ENCODE results near the gene FAM107B.

The FAM107B gene

DNA sequence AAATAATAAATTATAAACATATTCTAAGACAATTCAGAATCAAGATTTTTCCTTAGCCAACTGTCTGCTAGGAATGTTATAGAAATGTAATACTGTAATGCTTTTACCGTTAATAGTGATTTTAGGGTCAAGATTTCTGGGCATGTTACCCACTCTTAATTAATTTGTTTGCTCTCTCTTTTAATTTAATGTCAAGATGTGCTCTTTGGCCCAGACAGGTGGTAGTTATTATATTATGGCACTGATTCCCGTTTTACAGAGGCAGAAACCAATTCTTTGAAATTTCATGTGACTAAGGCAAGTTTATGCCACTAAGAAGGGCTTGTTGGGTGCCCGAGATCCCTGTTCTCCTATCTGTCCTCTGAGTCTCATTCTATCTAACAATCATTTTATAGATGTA lies 959 bp upstream of the FAM107B start:
- no peak for DNase-seq

DNA sequence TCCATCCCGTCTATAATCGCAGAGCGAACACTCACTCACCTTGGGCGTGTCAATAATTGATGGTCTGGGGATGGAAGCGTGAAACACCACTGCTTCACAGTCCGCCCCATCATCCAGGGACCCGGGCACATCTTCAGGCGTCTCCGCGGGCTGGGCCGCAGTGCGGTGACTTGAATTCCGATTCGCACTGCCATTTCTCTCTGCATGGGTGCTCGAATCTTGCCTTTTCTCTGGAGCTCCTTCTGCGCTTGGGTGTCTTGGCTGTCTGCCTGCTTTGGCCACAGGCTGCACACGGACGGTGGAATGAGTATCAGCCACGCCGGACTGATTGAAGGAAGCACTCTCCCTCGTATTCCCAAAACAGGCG lies 500 bp downstream of the FAM107B start:
- no peak for DNase-seq

DNA sequence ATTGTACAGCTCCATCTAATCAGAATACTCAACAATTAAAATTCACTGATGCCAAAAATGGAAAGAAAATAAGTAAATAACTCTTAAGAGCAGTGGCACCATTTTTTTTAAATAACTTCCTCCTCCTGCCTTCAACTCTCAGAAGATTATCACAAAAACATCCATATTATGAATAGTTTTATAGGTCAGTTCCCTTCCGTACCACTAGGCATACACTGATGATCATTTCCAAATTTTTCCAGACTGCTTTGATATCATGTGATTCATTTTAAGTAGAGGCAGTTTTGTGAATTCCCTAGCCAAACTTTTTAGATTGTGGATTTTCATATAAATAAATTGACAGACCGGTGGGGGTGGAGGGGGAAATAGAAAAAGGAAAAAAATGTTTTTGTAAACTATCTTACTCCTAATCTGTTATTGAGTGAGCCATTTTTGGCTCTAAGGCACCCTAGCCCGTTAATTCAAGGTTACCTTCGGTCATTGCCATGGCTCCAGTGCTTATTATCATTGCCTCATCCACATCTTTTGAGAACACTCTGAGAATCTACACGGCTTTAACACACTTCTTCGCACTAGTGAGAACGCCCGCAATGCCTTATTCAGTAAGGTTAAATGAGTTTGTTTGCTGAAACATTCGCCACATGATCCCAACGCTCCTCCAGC lies 1.0 kb downstream of the FAM107B start:
- no peak for DNase-seq

DNA sequence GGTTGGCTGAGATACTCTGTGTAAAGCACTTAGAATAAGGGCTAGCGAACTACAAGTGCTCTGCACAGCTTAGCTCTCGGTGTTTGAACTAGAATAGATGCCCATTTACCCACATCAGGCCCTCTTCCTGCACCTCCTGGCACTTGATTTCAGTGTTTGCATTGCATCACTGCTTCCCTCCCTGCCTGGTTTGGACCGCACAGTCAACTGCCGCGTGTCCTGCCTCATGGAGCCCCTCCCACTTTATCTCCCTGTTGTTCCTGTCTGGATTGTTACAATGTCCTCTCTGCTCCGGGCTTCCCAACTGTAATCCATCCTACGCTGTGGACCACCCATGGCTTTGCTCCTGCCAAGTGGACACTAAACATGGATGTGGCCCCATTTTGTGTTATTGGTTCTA lies 2.3 kb downstream of the FAM107B start:
- no peak for DNase-seq

DNA sequence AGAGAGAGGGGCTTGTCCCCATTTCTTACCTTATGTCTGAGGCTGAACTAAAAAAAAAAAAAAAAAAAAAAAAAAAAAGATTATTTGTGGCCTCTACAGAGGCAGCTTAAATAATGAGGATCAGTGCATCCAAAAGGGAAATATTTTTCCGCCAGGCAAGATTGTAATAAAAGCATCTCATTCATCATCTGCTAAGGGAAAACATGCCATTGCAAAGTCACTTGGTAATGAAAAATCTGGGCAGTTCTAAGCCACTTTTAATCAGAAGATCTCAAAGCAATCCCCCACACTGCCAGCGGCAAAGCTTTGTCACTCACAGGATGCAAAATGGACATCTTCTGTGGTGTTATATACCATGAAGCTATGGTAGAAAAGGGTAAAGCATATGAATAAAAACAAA lies 3.8 kb downstream of the FAM107B start:
- DNase-seq = no peak

DNA sequence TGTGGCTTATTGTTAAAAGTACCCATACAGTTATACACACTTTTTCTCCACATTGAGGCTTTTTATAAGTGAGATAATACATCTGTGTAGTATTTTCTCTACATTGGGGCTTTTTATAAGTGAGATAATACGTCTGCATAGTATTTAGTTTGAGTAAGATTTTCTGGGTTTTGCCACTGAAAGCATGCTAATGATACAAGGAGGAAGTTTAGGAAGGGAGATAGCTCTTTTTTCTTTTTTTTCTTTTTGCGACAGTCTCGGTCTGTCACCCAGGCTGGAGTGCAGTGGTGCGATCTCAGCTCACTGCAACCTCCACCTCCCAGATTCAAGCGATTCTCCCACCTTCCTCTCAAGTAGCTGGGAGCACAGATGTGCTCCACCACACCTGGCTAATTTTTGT lies 13.3 kb downstream of the FAM107B start:
- DNase-seq = no peak

DNA sequence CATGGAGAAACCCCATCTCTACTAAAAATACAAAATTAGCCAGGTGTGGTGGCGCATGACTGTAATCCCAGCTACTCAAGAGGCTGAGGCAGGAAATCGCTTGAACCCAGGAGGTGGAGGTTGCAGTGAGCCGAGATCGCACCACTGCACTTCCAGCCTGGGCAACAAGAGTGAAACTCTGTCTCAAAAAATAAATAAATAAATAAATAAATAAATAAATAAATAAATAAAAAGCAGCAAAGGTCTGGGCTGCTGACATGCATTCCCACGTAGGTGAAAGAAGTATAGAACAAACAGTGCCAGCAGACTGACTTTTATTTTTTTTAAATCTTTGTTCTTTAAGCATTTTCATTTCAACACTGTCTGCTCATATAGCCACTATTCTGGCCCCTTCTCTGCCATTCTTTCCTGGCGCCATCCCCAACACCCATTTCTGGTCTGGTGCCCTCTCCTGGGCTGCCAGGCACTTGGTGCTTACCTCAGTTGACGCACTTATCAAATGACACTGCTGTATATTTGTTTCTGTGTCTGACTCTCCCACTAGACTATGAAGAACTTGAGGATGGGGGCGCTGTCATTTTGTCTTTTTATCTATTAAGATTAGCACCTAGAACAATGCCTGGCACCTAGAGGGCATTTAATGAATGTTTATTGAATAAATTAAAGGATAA lies 15.6 kb downstream of the FAM107B start:
- DNase-seq = no peak

DNA sequence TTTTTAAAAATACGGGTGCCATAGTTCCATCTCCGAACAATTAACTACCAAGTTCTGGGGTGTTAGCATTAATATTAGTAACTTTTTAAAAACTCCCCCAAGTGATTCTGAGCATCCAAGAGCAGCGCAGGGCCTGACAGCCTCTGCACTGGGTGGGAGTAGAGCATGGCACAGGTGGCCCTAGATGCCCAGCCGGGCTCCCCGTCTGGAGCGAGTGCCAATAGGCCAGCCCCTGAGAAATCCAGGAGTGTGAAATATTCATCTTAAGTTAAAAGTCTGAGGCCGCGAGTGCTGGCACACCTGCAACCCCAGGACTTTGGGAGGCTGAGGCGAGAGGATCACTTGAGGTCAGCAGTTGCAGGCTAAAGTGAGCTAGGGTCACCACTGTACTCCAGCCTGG lies 16.2 kb downstream of the FAM107B start:
- no peak for DNase-seq

DNA sequence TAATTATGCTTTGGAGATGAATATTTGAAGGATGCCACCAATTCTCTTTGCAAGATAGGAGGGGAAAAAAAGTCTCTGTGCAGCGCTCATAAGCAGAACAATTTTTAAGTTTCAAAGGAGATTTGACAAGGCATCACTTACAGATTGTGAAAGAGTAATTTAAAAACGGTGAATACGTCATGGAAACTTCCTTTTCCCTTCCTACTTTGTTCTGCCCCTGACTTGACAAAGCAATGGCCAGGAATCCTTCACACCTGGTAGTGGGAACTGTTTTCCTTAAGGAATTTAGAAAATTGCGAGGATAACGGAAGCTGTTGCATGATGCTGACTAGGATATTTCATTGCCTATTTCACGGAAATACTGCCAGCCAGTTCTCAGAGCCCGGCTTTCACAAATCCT lies 16.7 kb downstream of the FAM107B start:
- no peak for DNase-seq

DNA sequence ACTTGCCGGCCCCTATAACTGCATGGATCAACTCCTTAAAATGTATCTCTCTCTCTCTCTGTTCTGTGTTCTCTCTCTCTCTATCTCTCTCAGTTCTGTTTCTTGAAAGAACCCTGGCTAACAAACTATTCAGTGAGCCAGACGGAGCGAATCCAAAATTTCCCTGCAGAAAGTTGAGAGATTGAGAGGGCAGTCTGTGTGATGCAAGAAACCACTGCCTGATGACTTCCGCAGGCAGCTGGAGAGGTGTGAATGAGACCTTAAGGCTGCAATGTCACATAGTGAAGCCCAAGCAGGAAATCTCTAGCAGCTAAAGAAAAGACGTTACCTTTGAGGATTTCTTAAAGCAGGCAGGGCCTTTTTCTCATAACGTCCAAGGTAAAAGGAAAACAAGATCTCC lies 17.3 kb downstream of the FAM107B start:
- no peak for DNase-seq

DNA sequence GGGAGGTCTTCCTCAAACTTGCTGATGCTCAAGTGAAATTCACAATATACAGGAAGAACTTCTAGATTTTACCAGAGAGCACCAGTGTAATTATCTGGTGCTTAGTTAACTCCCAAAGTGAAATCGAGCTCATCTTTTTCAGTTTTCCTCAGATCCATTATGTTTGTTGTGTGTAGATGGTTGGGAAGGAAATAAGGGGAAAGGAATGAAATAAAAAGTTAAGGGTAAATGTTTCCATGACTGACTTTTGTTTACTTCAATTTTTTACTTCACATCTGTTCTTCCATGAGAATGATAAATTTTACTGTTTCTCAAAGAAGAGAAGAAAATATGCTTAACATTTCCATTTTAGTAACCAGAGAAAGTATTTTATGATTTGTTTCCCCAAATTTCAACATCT lies 21.3 kb downstream of the FAM107B start:
- no peak for DNase-seq

DNA sequence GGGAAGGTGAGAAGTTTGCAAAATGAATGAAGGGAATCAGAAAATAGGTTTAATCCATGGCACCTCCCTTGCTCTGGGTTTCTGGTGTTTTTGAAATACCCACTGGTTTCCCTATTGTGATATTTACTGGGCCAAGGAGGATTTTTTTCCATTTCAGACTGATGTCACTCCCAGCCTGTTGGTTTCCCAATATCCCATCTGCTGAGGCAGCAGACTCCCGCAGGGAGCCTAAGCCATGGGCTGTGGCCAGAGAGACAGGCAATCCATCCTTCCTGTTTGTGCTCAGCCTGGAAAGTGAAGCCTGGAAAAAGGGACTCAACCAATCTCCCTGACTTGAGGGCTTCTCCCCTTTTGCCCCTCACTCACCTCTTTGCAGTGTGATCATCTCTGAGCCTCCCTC lies 22.8 kb downstream of the FAM107B start:
- DNase-seq = no peak

DNA sequence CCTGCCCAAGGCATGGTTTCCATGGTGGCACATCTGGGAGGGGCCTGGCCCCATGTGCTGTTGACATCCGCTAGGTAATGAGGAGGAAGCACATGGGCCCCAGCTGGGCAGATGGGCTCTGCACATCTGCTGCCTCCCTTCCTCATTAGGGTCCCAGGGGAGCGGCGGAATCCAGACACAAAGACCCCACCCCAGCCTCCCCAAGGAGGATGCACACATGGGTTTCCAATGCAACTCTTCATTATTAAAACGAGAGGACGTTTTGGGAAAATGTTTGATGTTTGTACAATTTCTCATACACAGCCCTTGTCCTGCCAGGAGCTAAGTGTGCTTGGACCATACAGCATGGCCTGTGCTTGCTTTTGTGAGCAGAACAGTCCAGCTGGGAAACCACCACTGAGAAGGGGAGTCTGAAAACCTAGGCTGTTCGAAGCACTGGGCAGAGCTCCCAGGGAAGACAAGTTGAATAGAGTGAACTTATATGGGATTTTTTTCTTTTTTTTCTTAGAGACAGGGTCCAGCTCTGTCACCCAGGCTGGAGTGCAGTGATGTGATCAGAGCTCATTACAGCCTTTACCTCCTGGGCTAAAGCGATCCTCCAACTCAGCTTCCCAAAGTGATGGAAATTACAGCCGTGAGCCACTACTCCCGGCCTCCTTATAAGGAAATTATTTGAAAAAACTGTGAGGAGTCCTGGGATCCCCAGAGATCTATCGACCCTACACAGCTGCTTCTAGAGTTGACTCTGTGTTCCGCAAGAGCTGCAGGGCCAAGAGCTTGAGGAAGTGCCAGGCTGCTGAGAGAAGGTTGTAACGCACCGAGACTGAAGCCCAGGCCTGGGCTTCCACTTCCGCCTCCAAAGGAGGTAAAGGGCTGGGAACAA lies 23.4 kb downstream of the FAM107B start:
- DNase-seq = no peak

DNA sequence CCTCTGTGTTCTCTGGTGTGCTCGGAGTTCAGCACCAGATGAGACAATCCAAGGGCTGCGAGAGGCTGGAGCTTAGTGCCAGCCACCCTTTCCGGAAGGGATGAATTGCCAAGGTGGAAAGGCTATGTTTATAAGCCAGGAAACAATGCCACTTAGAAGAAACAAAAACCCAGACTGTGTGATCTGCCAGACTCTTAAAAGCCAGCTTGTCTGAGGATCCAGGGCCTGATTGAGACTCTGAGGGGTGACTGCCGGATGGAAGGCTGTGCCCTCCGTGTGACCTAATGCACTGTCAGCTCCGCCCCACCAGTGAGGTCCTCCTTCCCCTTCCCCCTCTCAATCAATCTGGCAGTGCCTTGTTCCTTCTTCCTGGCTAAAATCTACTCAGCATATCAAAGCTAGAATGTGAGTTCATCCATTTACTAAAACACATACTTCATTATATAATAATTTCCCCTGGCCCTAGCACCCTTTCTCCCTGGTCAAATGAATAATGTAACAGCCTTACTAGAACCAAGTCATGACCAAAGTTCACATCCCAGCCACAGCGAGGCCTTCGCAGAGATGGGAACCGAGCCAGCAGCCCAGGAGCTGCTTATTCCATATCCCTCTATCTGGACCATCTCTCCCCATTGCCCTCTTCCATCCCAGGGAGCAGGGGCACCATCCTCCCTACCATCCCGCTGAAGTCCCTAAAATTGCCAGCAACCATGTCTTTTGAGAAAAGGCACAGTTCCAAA lies 25.5 kb downstream of the FAM107B start:
- DNase-seq = no peak

DNA sequence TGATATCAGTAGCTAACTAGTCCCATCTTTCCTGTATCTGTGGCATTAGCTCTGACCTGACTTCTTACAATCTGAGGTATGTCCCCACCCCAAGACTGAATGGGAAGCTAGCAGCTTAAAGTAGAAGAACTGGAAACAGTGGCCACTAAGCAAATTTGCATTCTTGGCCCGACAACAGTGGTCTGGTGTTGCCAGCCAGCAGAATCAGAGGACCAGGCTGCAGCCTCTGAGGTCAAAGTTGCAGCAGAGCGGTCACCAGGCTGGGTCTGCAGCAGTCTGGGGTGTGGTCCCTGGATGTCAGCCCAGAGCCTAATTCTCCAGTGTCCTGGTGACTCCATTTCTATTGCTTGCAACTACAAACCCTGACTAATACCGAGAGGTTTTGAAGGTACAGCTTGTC lies 26.3 kb downstream of the FAM107B start:
- DNase-seq = no peak

DNA sequence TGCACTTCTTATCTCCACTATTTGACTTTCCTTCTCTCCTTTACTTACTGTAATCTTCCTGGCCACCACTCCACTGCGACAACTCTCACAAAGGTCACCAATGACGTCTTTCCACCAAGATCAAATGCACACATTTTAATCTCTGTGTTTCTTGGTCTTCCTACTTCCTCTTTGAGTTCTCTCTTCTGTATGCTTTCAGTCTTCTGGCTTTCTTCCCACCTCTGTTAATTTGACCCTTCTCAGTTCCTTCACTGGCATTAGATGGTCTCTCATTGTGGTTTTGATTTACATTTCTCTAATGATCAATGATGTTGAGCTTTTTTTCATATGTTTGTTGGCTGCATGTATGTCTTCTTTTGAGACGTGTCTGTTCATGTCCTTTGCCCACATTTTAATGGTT lies 31.9 kb downstream of the FAM107B start:
- no peak for DNase-seq

DNA sequence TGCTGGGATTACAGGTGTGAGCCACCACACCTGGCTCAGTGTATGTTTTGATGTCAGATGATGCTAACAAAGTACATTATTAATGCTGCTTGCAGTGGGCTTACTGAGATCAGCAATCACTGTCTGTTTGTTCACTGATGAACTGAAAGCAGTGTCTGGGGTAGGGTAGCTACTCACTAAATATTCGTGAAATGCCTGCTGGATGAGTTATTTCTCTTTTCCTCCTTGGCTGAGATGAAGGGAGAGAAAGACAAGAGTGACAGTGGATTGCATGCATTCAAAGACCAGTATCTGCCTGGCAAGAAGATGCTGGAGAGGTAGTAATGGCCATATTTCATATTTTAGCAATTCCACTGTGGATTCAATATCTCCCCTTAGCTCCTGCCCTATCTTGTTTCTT lies 32.3 kb downstream of the FAM107B start:
- DNase-seq = no peak

DNA sequence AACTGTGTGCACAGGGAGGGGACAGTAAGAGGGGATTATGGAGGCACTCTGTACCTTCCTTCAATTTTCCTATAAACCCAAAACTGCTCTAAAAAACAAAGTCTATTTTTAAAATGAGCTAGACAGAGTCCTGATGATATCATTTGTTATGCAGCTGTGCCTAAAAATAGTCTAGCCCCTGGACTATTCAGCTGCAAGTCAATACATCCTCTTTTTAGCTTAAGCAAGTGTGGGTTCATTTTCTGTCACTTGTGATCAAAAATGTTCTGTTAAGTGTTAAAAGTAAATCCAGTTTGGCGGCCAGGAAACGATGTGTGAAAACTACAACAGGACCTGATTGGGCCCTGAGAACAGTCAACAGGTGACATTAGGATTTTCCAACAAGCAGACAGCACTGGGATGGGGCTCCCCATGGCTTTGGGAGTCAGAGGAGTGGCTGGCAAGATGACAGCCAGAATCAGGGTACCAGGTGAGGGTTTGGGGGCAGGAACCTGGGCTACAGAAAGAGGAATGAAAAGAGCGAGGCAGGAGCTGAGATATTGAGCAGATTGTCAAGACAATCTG lies 33.9 kb downstream of the FAM107B start:
- DNase-seq = no peak

DNA sequence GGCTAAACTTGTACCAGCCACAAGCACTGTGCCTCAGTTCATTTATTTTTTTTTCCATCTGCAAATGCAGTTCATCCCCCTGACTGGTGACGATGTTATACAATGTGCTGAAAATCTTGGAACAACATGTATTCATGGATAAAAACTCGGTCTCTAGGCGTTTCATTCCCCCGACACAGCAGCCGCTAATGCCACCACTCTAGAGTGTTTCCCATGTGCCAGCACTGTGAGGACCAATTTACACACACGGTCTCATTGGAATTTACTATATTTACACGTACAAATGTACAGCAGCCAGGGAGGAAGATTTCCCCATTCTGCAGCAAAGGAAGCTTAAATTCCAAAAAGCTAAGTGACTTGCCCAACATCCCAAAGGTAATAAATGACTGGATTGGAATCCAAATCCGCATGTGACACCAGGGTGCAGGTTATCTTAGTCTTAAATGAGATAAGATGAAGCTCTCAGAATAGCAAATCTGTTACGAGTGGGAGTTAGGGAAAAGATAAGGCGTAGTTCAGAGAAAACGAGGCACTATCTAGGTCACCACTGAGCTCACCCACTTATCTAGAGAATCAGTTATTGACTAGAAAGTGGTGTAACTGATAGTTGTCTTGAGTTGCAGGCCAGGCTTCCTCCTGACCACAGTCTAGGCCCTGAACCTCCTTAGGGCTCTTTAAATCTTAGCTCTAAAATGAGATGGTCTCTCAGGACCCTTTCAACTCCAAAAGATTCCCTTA lies 36.7 kb downstream of the FAM107B start:
- no peak for DNase-seq

DNA sequence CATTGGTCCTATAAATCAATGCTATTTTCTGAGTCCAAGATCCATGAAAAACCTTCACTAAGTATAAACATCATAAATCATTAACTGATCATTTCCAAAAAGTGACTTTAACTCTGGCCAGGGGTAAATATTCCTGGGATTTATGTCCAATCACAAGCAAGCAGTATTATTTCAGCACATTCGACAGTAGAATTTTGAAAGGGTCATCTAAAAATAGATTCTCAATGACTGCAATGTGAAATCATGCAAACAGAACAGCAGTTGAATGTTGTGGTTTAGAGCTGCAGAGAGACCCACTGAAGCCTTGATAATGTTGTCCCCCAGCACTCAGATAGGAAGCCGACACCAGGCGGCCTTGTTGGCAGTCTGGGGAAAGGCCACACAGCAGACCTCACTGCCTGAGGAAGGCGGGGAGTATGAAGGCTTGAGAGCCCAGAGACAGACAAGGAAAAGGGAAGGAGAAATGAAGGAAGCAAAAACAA lies 38.1 kb downstream of the FAM107B start:
- DNase-seq = no peak

DNA sequence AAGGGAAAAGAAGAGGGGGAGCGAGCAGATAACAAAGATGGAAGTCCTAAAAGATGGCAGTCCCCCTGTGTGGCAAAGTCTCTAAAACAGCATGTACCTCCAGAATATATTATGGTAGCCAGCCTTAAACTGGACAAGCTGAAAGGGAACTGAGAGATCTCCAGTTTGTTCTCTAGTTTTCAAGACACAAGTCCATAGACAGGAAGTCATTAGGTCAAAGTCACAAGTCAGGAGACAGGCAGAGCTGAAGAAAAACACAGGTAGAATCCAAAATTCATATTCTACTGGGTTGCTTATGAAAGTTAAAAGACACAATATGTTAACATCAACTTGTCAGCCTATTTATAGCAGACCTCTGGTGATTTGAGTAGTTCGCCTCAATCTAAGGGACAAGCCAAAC lies 38.7 kb downstream of the FAM107B start:
- no peak for DNase-seq

DNA sequence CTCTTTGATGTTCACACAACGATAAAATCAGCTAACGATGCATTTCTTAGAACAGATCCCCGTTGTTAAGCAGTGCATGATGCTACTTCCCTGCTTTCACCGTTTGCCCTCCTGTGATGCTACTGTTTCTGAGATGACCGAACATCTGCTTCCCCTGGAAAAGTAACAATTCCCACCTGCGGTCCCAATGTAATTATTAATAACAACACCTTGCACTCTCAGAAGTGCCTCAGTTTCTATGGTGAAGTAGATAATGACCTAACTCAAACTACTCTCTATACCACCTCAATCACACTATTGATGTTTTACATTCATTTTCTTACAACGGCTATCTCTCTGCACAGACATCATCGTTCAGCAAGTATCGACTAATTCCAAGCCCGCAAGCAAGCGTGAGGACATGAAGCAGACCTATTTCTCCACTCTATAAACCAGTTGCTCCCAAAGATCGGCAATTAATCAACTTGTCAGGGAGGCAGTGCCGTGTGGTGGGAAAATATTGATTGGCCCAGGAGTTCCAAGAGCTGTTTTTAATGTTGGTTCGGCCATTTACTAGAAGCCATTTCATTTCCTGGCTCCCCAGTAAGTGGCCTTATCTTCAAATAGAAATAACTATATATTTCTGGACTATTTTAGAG lies 42.7 kb downstream of the FAM107B start:
- no peak for DNase-seq

Measured in activated effector memory CD4-positive, alpha-beta T cell treated with Interleukin-2 at 50 U/mL for 16 hours (primary cell).